HEK293 (cell line): ENCODE results near the gene S100A11.

ENCODE experiments used
- AEBP2 ChIP-seq: fragments of 450-650 bp; formaldehyde crosslinking; IDR thresholded peaks from 2 replicates; pipeline ENCODE4 v1.5.1; 2016; ENCODE audit warnings: missing biosample characterization, missing genetic modification characterization, borderline replicate concordance
- FEZF1 ChIP-seq: fragments of 450-650 bp; formaldehyde crosslinking; IDR thresholded peaks from 2 replicates; pipeline ENCODE4 v1.5.1; 2016; ENCODE audit warnings: missing biosample characterization, missing genetic modification characterization
- GLIS2 ChIP-seq: fragments of 450-650 bp; formaldehyde crosslinking; IDR thresholded peaks from 2 replicates; pipeline ENCODE4 v1.5.1; 2016; ENCODE audit warnings: missing biosample characterization, missing genetic modification characterization
- KLF10 ChIP-seq: fragments of 450-650 bp; IDR thresholded peaks from 2 replicates; pipeline ENCODE4 v1.5.1; 2018; ENCODE audit warnings: missing biosample characterization, mild to moderate bottlenecking, missing genetic modification characterization
- OSR2 ChIP-seq: fragments of 450-650 bp; formaldehyde crosslinking; IDR thresholded peaks from 2 replicates; pipeline ENCODE4 v1.5.1; 2016; ENCODE audit warnings: missing biosample characterization, missing genetic modification characterization
- TRIM28 ChIP-seq: IDR thresholded peaks from 2 replicates; pipeline ENCODE4 v1.6.1; 2011; ENCODE audit warnings: low read length, control low read depth, borderline replicate concordance
- ZEB2 ChIP-seq: fragments of 450-650 bp; formaldehyde crosslinking; IDR thresholded peaks from 2 replicates; pipeline ENCODE4 v1.5.1; 2016; ENCODE audit warnings: missing biosample characterization, missing genetic modification characterization
- ZFP41 ChIP-seq: fragments of 450-650 bp; formaldehyde crosslinking; IDR thresholded peaks from 2 replicates; pipeline ENCODE4 v1.5.1; 2016; ENCODE audit warnings: missing biosample characterization, missing genetic modification characterization, borderline replicate concordance
- ZFP69B ChIP-seq: fragments of 450-650 bp; formaldehyde crosslinking; IDR thresholded peaks from 2 replicates; pipeline ENCODE4 v1.5.1; 2016; ENCODE audit warnings: missing biosample characterization, missing genetic modification characterization
- ZNF146 ChIP-seq: fragments of 450-650 bp; formaldehyde crosslinking; IDR thresholded peaks from 2 replicates; pipeline ENCODE4 v1.5.1; 2016; ENCODE audit warnings: missing biosample characterization, missing genetic modification characterization
- ZNF157 ChIP-seq: fragments of 450-650 bp; formaldehyde crosslinking; IDR thresholded peaks from 2 replicates; pipeline ENCODE4 v1.5.1; 2016; ENCODE audit warnings: missing biosample characterization, missing genetic modification characterization
- ZNF169 ChIP-seq: fragments of 450-650 bp; formaldehyde crosslinking; IDR thresholded peaks from 2 replicates; pipeline ENCODE4 v1.5.1; 2016; ENCODE audit warnings: missing biosample characterization, missing genetic modification characterization
- ZNF2 ChIP-seq: fragments of 450-650 bp; formaldehyde crosslinking; IDR thresholded peaks from 2 replicates; pipeline ENCODE4 v1.5.1; 2016; ENCODE audit warnings: missing biosample characterization, missing genetic modification characterization
- ZNF202 ChIP-seq: fragments of 450-650 bp; formaldehyde crosslinking; IDR thresholded peaks from 2 replicates; pipeline ENCODE4 v1.5.1; 2016; ENCODE audit warnings: missing biosample characterization, missing genetic modification characterization, borderline replicate concordance
- ZNF324 ChIP-seq: fragments of 450-650 bp; formaldehyde crosslinking; IDR thresholded peaks from 2 replicates; pipeline ENCODE4 v1.5.1; 2016; ENCODE audit warnings: missing biosample characterization, missing genetic modification characterization
- ZNF391 ChIP-seq: fragments of 450-650 bp; formaldehyde crosslinking; IDR thresholded peaks from 2 replicates; pipeline ENCODE4 v1.5.1; 2016; ENCODE audit warnings: low read depth, missing biosample characterization, missing genetic modification characterization, borderline replicate concordance
- ZNF394 ChIP-seq: fragments of 450-650 bp; formaldehyde crosslinking; IDR thresholded peaks from 2 replicates; pipeline ENCODE4 v1.5.1; 2016; ENCODE audit warnings: missing biosample characterization, missing genetic modification characterization, mild to moderate bottlenecking, moderate library complexity, borderline replicate concordance
- ZNF404 ChIP-seq: fragments of 450-650 bp; formaldehyde crosslinking; IDR thresholded peaks from 2 replicates; pipeline ENCODE4 v1.5.1; 2017; ENCODE audit warnings: missing biosample characterization, missing genetic modification characterization
- ZNF544 ChIP-seq: fragments of 450-650 bp; formaldehyde crosslinking; IDR thresholded peaks from 2 replicates; pipeline ENCODE4 v1.5.0; 2017; ENCODE audit warnings: missing biosample characterization, missing genetic modification characterization
- ZNF580 ChIP-seq: fragments of 450-650 bp; formaldehyde crosslinking; IDR thresholded peaks from 2 replicates; pipeline ENCODE4 v1.5.1; 2016; ENCODE audit warnings: missing biosample characterization, missing genetic modification characterization
- ZNF585B ChIP-seq: fragments of 450-650 bp; formaldehyde crosslinking; IDR thresholded peaks from 2 replicates; pipeline ENCODE4 v1.5.1; 2016; ENCODE audit warnings: missing biosample characterization, missing genetic modification characterization
- ZNF654 ChIP-seq: fragments of 450-650 bp; formaldehyde crosslinking; IDR thresholded peaks from 2 replicates; pipeline ENCODE4 v1.5.1; 2016; ENCODE audit warnings: low read depth, missing biosample characterization, missing genetic modification characterization
- ZNF664 ChIP-seq: fragments of 450-650 bp; formaldehyde crosslinking; IDR thresholded peaks from 2 replicates; pipeline ENCODE4 v1.5.1; 2016; ENCODE audit warnings: missing biosample characterization, missing genetic modification characterization
- ZNF785 ChIP-seq: fragments of 450-650 bp; formaldehyde crosslinking; IDR thresholded peaks from 2 replicates; pipeline ENCODE4 v1.5.1; 2016; ENCODE audit warnings: missing biosample characterization, missing genetic modification characterization
- ZNF837 ChIP-seq: fragments of 450-650 bp; formaldehyde crosslinking; IDR thresholded peaks from 2 replicates; pipeline ENCODE4 v1.5.1; 2016; ENCODE audit warnings: missing biosample characterization, missing genetic modification characterization
- ZSCAN16 ChIP-seq: fragments of 450-650 bp; formaldehyde crosslinking; IDR thresholded peaks from 2 replicates; pipeline ENCODE4 v1.5.1; 2016; ENCODE audit warnings: missing biosample characterization, missing genetic modification characterization
- ZSCAN5A ChIP-seq: fragments of 450-650 bp; formaldehyde crosslinking; IDR thresholded peaks from 2 replicates; pipeline ENCODE4 v1.5.1; 2016; ENCODE audit warnings: missing biosample characterization, missing genetic modification characterization
- TF ChIP-seq, protein P1 (sequence below): fragments of 450-650 bp; formaldehyde crosslinking; IDR thresholded peaks from 2 replicates; pipeline ENCODE4 v1.5.1; 2016; ENCODE audit warnings: missing biosample characterization, missing genetic modification characterization
- TF ChIP-seq, protein P2 (sequence below): fragments of 450-650 bp; formaldehyde crosslinking; IDR thresholded peaks from 2 replicates; pipeline ENCODE4 v1.5.1; 2016; ENCODE audit warnings: missing biosample characterization, missing genetic modification characterization
- TF ChIP-seq, protein P3 (sequence below): fragments of 450-650 bp; formaldehyde crosslinking; IDR thresholded peaks from 2 replicates; pipeline ENCODE4 v1.5.1; 2016; ENCODE audit warnings: missing biosample characterization, missing genetic modification characterization
- TF ChIP-seq, protein P4 (sequence below): fragments of 450-650 bp; formaldehyde crosslinking; IDR thresholded peaks from 2 replicates; pipeline ENCODE4 v1.5.1; 2016; ENCODE audit warnings: missing biosample characterization, missing genetic modification characterization

The S100A11 gene

GRCh38 chr1:151988405-151988923, 48.3 kb downstream of the S100A11 start (continued):
- TF ChIP-seq, protein P1, sequence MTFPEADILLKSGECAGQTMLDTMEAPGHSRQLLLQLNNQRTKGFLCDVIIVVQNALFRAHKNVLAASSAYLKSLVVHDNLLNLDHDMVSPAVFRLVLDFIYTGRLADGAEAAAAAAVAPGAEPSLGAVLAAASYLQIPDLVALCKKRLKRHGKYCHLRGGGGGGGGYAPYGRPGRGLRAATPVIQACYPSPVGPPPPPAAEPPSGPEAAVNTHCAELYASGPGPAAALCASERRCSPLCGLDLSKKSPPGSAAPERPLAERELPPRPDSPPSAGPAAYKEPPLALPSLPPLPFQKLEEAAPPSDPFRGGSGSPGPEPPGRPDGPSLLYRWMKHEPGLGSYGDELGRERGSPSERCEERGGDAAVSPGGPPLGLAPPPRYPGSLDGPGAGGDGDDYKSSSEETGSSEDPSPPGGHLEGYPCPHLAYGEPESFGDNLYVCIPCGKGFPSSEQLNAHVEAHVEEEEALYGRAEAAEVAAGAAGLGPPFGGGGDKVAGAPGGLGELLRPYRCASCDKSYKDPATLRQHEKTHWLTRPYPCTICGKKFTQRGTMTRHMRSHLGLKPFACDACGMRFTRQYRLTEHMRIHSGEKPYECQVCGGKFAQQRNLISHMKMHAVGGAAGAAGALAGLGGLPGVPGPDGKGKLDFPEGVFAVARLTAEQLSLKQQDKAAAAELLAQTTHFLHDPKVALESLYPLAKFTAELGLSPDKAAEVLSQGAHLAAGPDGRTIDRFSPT (tag by site-specific recombination) = peak; percentile 93
- no peak for TF ChIP-seq ZNF169 (tag by site-specific recombination)
- no peak for TF ChIP-seq ZNF785
- TF ChIP-seq ZSCAN5A = no peak
- peak; percentile 62; the same call in 1 of the 2 replicates for TF ChIP-seq ZNF324 (tag by site-specific recombination)
- 0 out of 2 replicates have a peak, but pooled peaks have one; percentile 76 for TF ChIP-seq ZNF391 (tag by site-specific recombination)
- TF ChIP-seq ZEB2 = peak; percentile 95
- no peak for TF ChIP-seq ZNF202 (tag by site-specific recombination)
- TF ChIP-seq ZNF2 = peak; percentile 54; the same call in 1 of the 2 replicates
- TF ChIP-seq, protein P2, sequence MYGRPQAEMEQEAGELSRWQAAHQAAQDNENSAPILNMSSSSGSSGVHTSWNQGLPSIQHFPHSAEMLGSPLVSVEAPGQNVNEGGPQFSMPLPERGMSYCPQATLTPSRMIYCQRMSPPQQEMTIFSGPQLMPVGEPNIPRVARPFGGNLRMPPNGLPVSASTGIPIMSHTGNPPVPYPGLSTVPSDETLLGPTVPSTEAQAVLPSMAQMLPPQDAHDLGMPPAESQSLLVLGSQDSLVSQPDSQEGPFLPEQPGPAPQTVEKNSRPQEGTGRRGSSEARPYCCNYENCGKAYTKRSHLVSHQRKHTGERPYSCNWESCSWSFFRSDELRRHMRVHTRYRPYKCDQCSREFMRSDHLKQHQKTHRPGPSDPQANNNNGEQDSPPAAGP (tag by site-specific recombination) = peak; percentile 98
- TF ChIP-seq, protein P3, sequence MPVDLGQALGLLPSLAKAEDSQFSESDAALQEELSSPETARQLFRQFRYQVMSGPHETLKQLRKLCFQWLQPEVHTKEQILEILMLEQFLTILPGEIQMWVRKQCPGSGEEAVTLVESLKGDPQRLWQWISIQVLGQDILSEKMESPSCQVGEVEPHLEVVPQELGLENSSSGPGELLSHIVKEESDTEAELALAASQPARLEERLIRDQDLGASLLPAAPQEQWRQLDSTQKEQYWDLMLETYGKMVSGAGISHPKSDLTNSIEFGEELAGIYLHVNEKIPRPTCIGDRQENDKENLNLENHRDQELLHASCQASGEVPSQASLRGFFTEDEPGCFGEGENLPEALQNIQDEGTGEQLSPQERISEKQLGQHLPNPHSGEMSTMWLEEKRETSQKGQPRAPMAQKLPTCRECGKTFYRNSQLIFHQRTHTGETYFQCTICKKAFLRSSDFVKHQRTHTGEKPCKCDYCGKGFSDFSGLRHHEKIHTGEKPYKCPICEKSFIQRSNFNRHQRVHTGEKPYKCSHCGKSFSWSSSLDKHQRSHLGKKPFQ (tag by site-specific recombination) = peak; percentile 32; the same call in 1 of the 2 replicates
- TF ChIP-seq AEBP2 (tag by site-specific recombination) = no peak
- no peak for TF ChIP-seq ZNF654 (tag by site-specific recombination)
- peak; percentile 98 for TF ChIP-seq KLF10 (tag by site-specific recombination)
- TF ChIP-seq FEZF1 (tag by site-specific recombination) = peak; percentile 89
- TF ChIP-seq ZSCAN16 (tag by site-specific recombination) = peak; percentile 61; the same call in 1 of the 2 replicates
- TF ChIP-seq ZNF664 (tag by site-specific recombination) = no peak
- peak; percentile 66; the same call in 1 of the 2 replicates for TF ChIP-seq ZNF394 (tag by site-specific recombination)
- peak; percentile 88 for TF ChIP-seq ZNF580 (tag by site-specific recombination)
- TF ChIP-seq, protein P4, sequence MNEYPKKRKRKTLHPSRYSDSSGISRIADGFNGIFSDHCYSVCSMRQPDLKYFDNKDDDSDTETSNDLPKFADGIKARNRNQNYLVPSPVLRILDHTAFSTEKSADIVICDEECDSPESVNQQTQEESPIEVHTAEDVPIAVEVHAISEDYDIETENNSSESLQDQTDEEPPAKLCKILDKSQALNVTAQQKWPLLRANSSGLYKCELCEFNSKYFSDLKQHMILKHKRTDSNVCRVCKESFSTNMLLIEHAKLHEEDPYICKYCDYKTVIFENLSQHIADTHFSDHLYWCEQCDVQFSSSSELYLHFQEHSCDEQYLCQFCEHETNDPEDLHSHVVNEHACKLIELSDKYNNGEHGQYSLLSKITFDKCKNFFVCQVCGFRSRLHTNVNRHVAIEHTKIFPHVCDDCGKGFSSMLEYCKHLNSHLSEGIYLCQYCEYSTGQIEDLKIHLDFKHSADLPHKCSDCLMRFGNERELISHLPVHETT (tag by site-specific recombination) = peak; percentile 89
- TF ChIP-seq TRIM28 = peak; percentile 58; the same call in 1 of the 2 replicates
- no peak for TF ChIP-seq ZNF585B (tag by site-specific recombination)
- TF ChIP-seq ZFP41 (tag by site-specific recombination) = no peak
- TF ChIP-seq OSR2 (tag by site-specific recombination) = peak; percentile 90
- peak; percentile 75; the same call in 1 of the 2 replicates for TF ChIP-seq ZFP69B
- TF ChIP-seq ZNF837 (tag by site-specific recombination) = no peak
- no peak for TF ChIP-seq ZNF404 (tag by site-specific recombination)
- TF ChIP-seq GLIS2 (tag by site-specific recombination) = no peak
- TF ChIP-seq ZNF146 (tag by site-specific recombination) = no peak
- TF ChIP-seq ZNF544 (tag by site-specific recombination) = no peak
- no peak for TF ChIP-seq ZNF157 (tag by site-specific recombination)
